Stimulated activated CD8-positive, alpha-beta memory T cell treated with anti-CD3 and anti-CD28 coated beads, Interleukin-2, amount 100 ng/mL, for 48 hours (primary cell): ENCODE measurements around the gene SFTPD.
A peak's percentile ranks its signal among the peaks of the same experiment; 100 is the strongest.

Experiments
- DNase-seq, 2 donors: peaks; one replicate each; pipeline ENCODE4 v3.0.0-alpha.2; 2020; ENCODE audit warnings: low read depth in 2 of 2

The SFTPD gene

GRCh38 chr10:79944428-79945395 is 4.2 kb downstream of the SFTPD start:
- no peak for DNase-seq

GRCh38 chr10:79943871-79944270 is 5.0 kb downstream of the SFTPD start:
- no peak for DNase-seq

GRCh38 chr10:79942261-79943185 is 6.4 kb downstream of the SFTPD start:
- no peak for DNase-seq

- DNase-seq, result no peak
Observed at GRCh38 chr10:79941585-79942210, 7.2 kb downstream of the SFTPD start.

GRCh38 chr10:79941146-79941545 is 7.8 kb downstream of the SFTPD start:
- no peak for DNase-seq

DNA sequence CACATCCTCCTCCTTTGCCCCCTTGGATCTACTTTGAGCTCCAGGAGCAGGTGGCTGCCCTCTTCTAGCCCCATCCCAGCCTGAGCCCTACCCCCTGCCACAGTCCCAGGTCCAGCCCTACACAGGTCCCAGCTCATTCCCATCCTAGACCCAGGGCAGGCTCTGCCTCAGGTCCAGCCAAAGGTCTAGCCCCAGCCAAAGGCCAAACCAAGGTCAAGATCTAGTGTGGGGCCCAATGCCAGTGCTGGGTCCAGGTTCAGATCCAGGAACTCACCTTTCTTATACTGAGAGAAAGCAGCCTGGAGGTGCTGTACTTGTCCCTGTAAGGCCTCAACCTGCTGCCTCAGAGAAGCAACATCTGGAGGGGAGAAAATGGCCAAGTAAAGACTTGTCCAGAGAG is 8.5 kb downstream of the SFTPD start:
- no peak for DNase-seq

DNA sequence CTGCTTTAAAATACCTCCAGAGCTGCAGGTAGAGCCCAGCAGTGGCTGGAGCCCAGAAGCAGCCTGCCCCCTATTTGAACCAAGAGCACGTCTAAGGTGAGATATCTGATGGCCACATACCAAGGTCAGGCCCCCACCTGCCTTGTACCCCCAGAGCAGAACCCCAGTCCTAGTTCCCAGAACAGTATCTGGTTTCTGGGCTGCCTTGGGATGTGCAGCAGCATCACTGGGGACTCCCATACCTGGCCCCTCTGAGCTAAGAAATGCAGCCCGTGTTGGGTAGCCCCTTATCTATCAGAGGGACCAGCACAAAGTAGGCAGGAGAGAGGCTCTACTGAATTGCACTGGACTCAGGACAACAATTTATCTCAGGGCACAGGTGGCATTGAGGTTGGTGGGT is 8.9 kb downstream of the SFTPD start:
- DNase-seq, result no peak

- no peak for DNase-seq
Observed at GRCh38 chr10:79938728-79939406, 10.0 kb downstream of the SFTPD start.

- DNase-seq, result no peak
Observed at GRCh38 chr10:79937701-79938151, 11.2 kb downstream of the SFTPD start.

- no peak for DNase-seq
Observed at GRCh38 chr10:79936625-79937615, 12.0 kb downstream of the SFTPD start.

DNA sequence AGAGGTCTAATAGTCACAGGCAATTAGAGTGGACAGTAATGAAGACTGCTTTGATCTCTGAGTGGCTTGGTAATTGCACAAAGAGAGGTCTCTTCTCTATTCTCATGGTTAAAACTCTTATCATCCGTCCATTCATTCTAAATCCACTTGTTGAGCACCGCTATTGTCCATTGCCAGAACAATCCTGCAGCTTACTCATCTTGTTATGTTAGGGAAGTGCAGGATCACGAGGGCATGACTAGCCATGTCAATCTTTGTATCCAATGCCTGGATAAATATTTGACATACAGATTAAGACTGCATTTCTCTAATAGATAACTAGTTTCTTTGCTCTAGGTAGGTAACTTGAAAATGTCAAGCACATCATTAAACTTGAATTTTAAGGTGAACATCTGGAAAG is 14.9 kb downstream of the SFTPD start:
- DNase-seq, result no peak

- no peak for DNase-seq
Observed at GRCh38 chr10:79932841-79933379, 16.0 kb downstream of the SFTPD start.

DNA sequence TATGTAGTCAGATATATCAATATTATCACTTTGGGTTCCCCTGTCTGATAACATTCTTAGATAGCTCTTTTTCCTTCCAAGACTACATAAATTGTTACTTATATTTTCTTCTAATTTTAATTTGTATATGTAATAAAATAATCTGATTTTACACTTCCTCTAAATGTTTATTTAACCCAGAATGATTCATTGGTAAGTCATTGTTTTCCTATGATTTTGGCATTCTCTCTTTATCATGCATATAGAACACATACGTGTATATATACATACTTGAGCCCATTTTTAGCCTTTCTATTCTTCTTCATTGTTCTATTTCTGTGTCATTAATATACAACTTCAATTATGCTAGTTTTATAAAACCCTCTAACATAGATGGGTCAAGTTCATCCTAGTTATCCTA is 16.6 kb downstream of the SFTPD start:
- no peak for DNase-seq

- no peak for DNase-seq
Observed at GRCh38 chr10:79930751-79931150, 18.2 kb downstream of the SFTPD start.

- no peak for DNase-seq
Observed at GRCh38 chr10:79930267-79930666, 18.6 kb downstream of the SFTPD start.

DNA sequence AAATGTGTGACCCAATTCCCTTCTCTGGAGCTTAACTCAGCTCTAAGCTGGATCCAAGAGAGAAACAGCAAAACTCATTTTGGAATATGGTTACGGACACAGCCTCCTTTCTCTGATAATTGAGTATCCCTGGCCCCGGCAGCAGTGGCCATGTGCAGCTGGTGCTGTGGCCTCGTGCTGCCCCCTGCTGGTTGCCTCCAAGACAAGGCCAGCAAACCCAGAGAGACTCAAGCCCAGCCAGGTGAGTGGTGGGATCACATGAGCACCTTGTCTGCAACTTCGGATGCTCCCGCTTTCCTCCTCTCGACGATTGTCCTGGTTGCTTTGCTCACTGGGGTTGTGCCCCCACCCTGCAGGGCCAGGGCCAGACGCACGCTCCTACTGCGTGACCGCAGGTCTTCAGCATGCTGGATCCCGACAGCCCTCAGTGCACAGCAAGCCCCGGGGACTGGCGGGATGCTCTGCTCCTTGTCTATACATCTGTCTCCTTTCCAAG is 19.4 kb downstream of the SFTPD start:
- DNase-seq, result peak; percentile 66 to 72

- no peak for DNase-seq
Observed at GRCh38 chr10:79928028-79928583, 20.8 kb downstream of the SFTPD start.

GRCh38 chr10:79927111-79927828 is 21.6 kb downstream of the SFTPD start:
- DNase-seq, result no peak

DNA sequence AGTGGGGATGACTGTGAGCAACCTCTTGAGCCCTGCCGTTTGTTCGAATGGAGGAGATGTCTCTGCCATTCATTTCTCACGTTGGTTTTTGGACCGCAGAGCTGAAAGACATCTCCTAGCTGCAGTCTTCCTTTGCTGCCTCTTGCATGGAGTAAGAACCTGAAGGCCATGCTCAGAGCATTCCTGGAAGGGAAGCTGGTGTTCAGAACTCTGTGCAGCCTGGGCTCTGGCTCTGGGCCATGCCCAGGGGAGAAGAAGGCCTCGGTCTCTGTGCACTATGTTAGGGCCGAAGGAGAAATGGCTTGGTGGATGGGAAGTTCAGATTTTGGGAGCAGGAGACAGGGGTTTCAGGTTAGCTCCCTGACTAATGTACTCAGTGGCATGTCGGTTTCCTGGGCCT is 22.9 kb downstream of the SFTPD start:
- no peak for DNase-seq
